Lung (tissue), 12 donors: Measurements from ENCODE around the gene SSH2. TPM values are rescaled to one million over a fixed set of nuclear protein-coding genes. Genes with fewer than 3 reads are reported as not detected.
"Not testable (repeated sequence)": the region's sequence is repeated elsewhere in the genome, so short reads cannot be mapped to it uniquely, and the experiment has no call there.

ENCODE experiments used
- ATAC-seq: fragments of 200-7000 bp; cut with Tn5 transposase; one replicate; pipeline ENCODE4 v1.9.1; 2020; ENCODE audit warnings: moderate number of reproducible peaks; ENCODE audit not compliant: insufficient read depth, low FRiP score
- DNase-seq, 3 donors: peaks; one replicate each; pipeline ENCODE4 v3.0.0-alpha.2; 2013 to 2017
- H3K27ac ChIP-seq, 2 donors: one replicate each; pipeline ENCODE4 v1.5.1; 2013; ENCODE audit warnings: mild to moderate bottlenecking in 2 of 2, moderate library complexity in 2 of 2, control low read depth in 1 of 2, inconsistent platforms in 1 of 2, low read depth in 1 of 2, low read length in 1 of 2
- H3K27me3 ChIP-seq, 3 donors: one replicate each; pipeline ENCODE4 v1.5.1; 2013; ENCODE audit warnings: low read length in 2 of 3; ENCODE audit not compliant: control insufficient read depth in 3 of 3, insufficient read depth in 3 of 3
- H3K36me3 ChIP-seq, 4 donors: one replicate each; pipeline ENCODE4 v1.5.1; 2013; ENCODE audit warnings: low read length in 4 of 4, mild to moderate bottlenecking in 1 of 4, moderate library complexity in 1 of 4; ENCODE audit not compliant: control insufficient read depth in 4 of 4, insufficient read depth in 4 of 4
- H3K4me1 ChIP-seq, 5 donors: one replicate each; pipeline ENCODE4 v1.5.1; 2013; ENCODE audit warnings: low read length in 5 of 5, mild to moderate bottlenecking in 2 of 5, moderate library complexity in 1 of 5; ENCODE audit not compliant: control insufficient read depth in 5 of 5, insufficient read depth in 5 of 5
- H3K4me3 ChIP-seq: one replicate; pipeline ENCODE4 v1.5.1; 2013; ENCODE audit warnings: mild to moderate bottlenecking, control low read depth, moderate library complexity
- H3K9ac ChIP-seq, 2 donors: one replicate each; pipeline ENCODE4 v1.5.1; 2013; ENCODE audit warnings: low read length in 2 of 2, control low read depth in 1 of 2; ENCODE audit not compliant: insufficient read depth in 1 of 2
- H3K9me3 ChIP-seq, 4 donors: one replicate each; pipeline ENCODE4 v1.5.1; 2013; ENCODE audit warnings: low read length in 3 of 4, mild to moderate bottlenecking in 1 of 4, moderate library complexity in 1 of 4; ENCODE audit not compliant: control insufficient read depth in 4 of 4, insufficient read depth in 3 of 4
- WGBS, 2 donors: extraction: QIAGEN DNeasy Blood & Tissue Kit; methylation state at CpG; one replicate each; pipeline ENCODE4 v1.1.7; 2013; 5-methylcytosine and 5-hydroxymethylcytosine counted together
- polyA plus RNA-seq, 2 donors: library from polyadenylated mRNA; stranded (reverse); fragments of 200-250 nt; gene quantifications; one replicate each; pipeline ENCODE4 v1.2.1, GENCODE V29; 2013
- total RNA-seq, 2 donors: library from RNA; depleted of rRNA in 1 of 2; stranded (reverse); fragments of >200 nt in 1 of 2; gene quantifications; one replicate each; pipeline ENCODE4 v1.2.1, GENCODE V29; 2014 to 2021
- TF ChIP-seq, protein P1 (sequence below): IDR thresholded peaks from 2 replicates; pipeline ENCODE4 v1.5.1; 2012; ENCODE audit warnings: mild to moderate bottlenecking; ENCODE audit errors: control extremely low read depth, extremely low read depth
- donor health status: control.
- donor health status: control.
- donor health status: Bipolar disorder and iron deficiency.
- donor health status: healthy.
- donor health status: DM: yes; HTN: yes; CAD: no.

The SSH2 gene
- total and polyA plus RNA-seq, 4 donors, result 23.4 to 69.4 (median 41.1) TPM

DNA sequence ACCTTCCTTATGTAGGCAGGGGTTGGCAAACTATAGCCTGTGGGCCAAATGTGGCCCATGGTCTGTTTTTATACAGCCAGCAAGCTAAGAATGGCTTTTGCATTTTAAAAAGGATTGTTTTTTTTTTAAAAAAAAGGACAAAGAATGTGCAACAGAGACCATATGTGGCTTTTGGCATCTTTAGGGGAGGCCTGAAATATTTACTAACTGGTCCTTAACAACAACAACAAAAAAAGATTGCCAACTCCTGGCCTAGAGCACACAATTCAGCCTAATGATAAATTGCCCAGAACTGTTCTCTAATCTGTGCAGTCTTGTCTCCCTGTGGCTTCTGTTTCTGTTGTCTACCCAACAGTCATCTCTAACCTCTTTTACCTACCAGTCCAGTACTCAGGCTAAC is 67.1 kb downstream of the SSH2 start:
- Histone ChIP-seq H3K4me3 (no peak overlapping the region), H3K4me1 (no peaks in the 10 kb centered on the region), H3K9ac (no peak overlapping the region), H3K9me3 (no peaks in the 10 kb centered on the region), H3K27ac (no peak overlapping the region), H3K27me3 (no peaks in the 10 kb centered on the region), H3K36me3 (no peaks in the 10 kb centered on the region)
- no peak for ATAC-seq
- no peak for DNase-seq
- TF ChIP-seq, protein P1, sequence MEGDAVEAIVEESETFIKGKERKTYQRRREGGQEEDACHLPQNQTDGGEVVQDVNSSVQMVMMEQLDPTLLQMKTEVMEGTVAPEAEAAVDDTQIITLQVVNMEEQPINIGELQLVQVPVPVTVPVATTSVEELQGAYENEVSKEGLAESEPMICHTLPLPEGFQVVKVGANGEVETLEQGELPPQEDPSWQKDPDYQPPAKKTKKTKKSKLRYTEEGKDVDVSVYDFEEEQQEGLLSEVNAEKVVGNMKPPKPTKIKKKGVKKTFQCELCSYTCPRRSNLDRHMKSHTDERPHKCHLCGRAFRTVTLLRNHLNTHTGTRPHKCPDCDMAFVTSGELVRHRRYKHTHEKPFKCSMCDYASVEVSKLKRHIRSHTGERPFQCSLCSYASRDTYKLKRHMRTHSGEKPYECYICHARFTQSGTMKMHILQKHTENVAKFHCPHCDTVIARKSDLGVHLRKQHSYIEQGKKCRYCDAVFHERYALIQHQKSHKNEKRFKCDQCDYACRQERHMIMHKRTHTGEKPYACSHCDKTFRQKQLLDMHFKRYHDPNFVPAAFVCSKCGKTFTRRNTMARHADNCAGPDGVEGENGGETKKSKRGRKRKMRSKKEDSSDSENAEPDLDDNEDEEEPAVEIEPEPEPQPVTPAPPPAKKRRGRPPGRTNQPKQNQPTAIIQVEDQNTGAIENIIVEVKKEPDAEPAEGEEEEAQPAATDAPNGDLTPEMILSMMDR, result no peak

- TF ChIP-seq, protein P1, result no peak
- no peak overlapping the region for H3K4me3 ChIP-seq
- H3K4me1 ChIP-seq, result no peaks in the 10 kb centered on the region
- no peaks in the 10 kb centered on the region for H3K27me3 ChIP-seq
- H3K36me3 ChIP-seq, result no peaks in the 10 kb centered on the region
- DNase-seq (no peak), ATAC-seq (no peak)
- H3K9me3 ChIP-seq, result no peaks in the 10 kb centered on the region
- no peak overlapping the region for H3K9ac ChIP-seq
- no peak overlapping the region for H3K27ac ChIP-seq
Observed at GRCh38 chr17:29862127-29862526, 67.9 kb downstream of the SSH2 start.

GRCh38 chr17:29859445-29859844 is 70.6 kb downstream of the SSH2 start:
- ATAC-seq, H3K27ac ChIP-seq, DNase-seq, H3K36me3 ChIP-seq, H3K4me1 ChIP-seq, H3K9me3 ChIP-seq, H3K27me3 ChIP-seq, H3K9ac ChIP-seq, H3K4me3 ChIP-seq: not testable (repeated sequence)
- WGBS, 2 donors, result 74 to 83% methylated on average over 4 of the region's 4 CpGs

DNA sequence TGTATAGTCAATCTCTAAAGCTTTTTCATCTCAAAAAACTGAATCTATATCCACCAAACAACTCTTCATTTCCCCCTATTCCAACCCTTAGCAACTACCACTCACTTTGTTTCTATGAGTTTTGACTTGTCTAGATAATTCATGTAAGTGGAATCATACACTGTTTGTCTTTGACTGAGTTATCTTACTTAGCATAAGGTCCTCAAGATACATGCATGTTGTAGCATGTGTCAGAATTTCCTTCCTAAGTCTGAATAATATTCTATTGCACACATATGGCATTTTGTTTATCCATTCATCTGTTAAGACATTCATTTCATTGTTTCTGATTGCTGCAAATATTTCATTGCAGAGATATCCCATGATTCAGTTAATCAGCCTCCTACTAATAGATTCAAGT is 72.2 kb downstream of the SSH2 start:
- no peak for DNase-seq
- no peak for ATAC-seq
- TF ChIP-seq, protein P1, result no peak
- peaks cover 0 to 3% (median 0%) of the 10 kb centered on the region in 5 donors for H3K4me1 ChIP-seq
- H3K27ac ChIP-seq, result no peak overlapping the region
- H3K9me3 ChIP-seq, result no peaks in the 10 kb centered on the region
- H3K9ac ChIP-seq, result no peak overlapping the region
- no peak overlapping the region for H3K4me3 ChIP-seq
- H3K27me3 ChIP-seq, result no peaks in the 10 kb centered on the region
- no peaks in the 10 kb centered on the region for H3K36me3 ChIP-seq

GRCh38 chr17:29857105-29857504 is 72.9 kb downstream of the SSH2 start:
- not testable (repeated sequence) for H3K4me1 ChIP-seq, H3K9me3 ChIP-seq, H3K4me3 ChIP-seq, ATAC-seq, H3K36me3 ChIP-seq, DNase-seq, H3K9ac ChIP-seq, H3K27ac ChIP-seq, H3K27me3 ChIP-seq
- WGBS, 2 donors, result 95 to 98% methylated on average over 4 of the region's 4 CpGs
